ENCODE measurements around the gene CLK3. TPM values are rescaled to one million over a fixed set of nuclear protein-coding genes. Genes with fewer than 3 reads are reported as not detected.
"Not testable (repeated sequence)": the region's sequence is repeated elsewhere in the genome, so short reads cannot be mapped to it uniquely, and the experiment has no call there.

Gene CLK3
- total RNA-seq, 2 experiments from 2014 or later, result 130 to 175 TPM

GRCh38 chr15:74661280-74661679 lies 45.6 kb downstream of the CLK3 start:
- POLR2A ChIA-PET, result interaction anchor here (0.6 kb wide), 1 partner anchor 20 kb away, joined by 4 read pairs; no protein-coding TSS in a partner anchor
- H3K36me3 Mint-ChIP-seq (ENCODE audit: low read depth); ATAC-seq; H3K4me1 Mint-ChIP-seq; intact Hi-C loops (cut with DNase I, micrococcal nuclease); DNase-seq; H3K9me3 Mint-ChIP-seq (ENCODE audit: low read depth); H3K27me3 Mint-ChIP-seq; H3K27ac Mint-ChIP-seq; H3K4me3 Mint-ChIP-seq; CTCF ChIA-PET: not testable (repeated sequence)

GRCh38 chr15:74662064-74662860 lies 46.6 kb downstream of the CLK3 start:
- no peaks in the 10 kb centered on the region for H3K27me3 Mint-ChIP-seq
- intact Hi-C loops (cut with DNase I, micrococcal nuclease), result no loop called here
- H3K9me3 Mint-ChIP-seq (ENCODE audit: low read depth), result no peaks in the 10 kb centered on the region
- DNase-seq (no peak), ATAC-seq (no peak)
- POLR2A ChIA-PET, result no interaction called here
- H3K36me3 Mint-ChIP-seq (ENCODE audit: low read depth), result peaks cover 2% of the 10 kb centered on the region
- peaks cover 5% of the 10 kb centered on the region for H3K4me1 Mint-ChIP-seq
- no peak overlapping the region for H3K27ac Mint-ChIP-seq
- H3K4me3 Mint-ChIP-seq, result no peak overlapping the region
- CTCF ChIA-PET, result interaction anchor here (0.8 to 1.2 kb wide), 3 partner anchors 8 to 109 kb away, joined by 3 read pairs; no protein-coding TSS in a partner anchor

- ChIA-PET POLR2A (no interaction called here), CTCF (interaction anchor here (0.8 to 1.2 kb wide), 5 partner anchors 9 to 289 kb away, joined by 3 to 5 read pairs (median 3); no protein-coding TSS in a partner anchor)
- intact Hi-C loops (cut with DNase I, micrococcal nuclease), result no loop called here
- Mint-ChIP-seq H3K9me3 (ENCODE audit: low read depth) (no peaks in the 10 kb centered on the region), H3K27me3 (no peaks in the 10 kb centered on the region), H3K27ac (no peak overlapping the region), H3K4me1 (peaks cover 5% of the 10 kb centered on the region), H3K4me3 (no peak overlapping the region), H3K36me3 (ENCODE audit: low read depth) (peaks cover 6% of the 10 kb centered on the region)
- DNase-seq (no peak), ATAC-seq (no peak)
These were observed 47.8 kb downstream of the CLK3 start for GRCh38 chr15:74663303-74664027.

GRCh38 chr15:74664028-74664616 lies 48.5 kb downstream of the CLK3 start:
- intact Hi-C loops (cut with DNase I, micrococcal nuclease), result no loop called here
- Mint-ChIP-seq H3K27ac (no peak overlapping the region), H3K27me3 (no peaks in the 10 kb centered on the region), H3K9me3 (ENCODE audit: low read depth) (no peaks in the 10 kb centered on the region), H3K4me1 (peaks cover 5% of the 10 kb centered on the region), H3K4me3 (no peak overlapping the region), H3K36me3 (ENCODE audit: low read depth) (peaks cover 6% of the 10 kb centered on the region)
- ATAC-seq (no peak), DNase-seq (no peak)
- ChIA-PET POLR2A (no interaction called here), CTCF (interaction anchor here (1.1 kb wide), 1 partner anchor 290 kb away, joined by 5 read pairs; no protein-coding TSS in a partner anchor)

GRCh38 chr15:74664670-74665069 lies 49.0 kb downstream of the CLK3 start:
- intact Hi-C loops (cut with DNase I, micrococcal nuclease), result no loop called here
- CTCF ChIA-PET, result interaction anchor here (1.2 to 1.5 kb wide), 2 partner anchors 8 to 33 kb away, joined by 4 to 6 read pairs; no protein-coding TSS in a partner anchor
- POLR2A ChIA-PET, result no interaction called here
- Mint-ChIP-seq H3K9me3 (ENCODE audit: low read depth) (no peaks in the 10 kb centered on the region), H3K27ac (no peak overlapping the region), H3K36me3 (ENCODE audit: low read depth) (peaks cover 6% of the 10 kb centered on the region), H3K4me3 (no peak overlapping the region), H3K27me3 (no peaks in the 10 kb centered on the region), H3K4me1 (peaks cover 5% of the 10 kb centered on the region)
- ATAC-seq, result no peak
- no peak for DNase-seq

GRCh38 chr15:74667975-74668374 lies 52.3 kb downstream of the CLK3 start:
- H3K36me3 Mint-ChIP-seq (ENCODE audit: low read depth), result peaks cover 13% of the 10 kb centered on the region
- ChIA-PET CTCF (no interaction called here), POLR2A (no interaction called here)
- H3K27ac Mint-ChIP-seq, result no peak overlapping the region
- peaks cover 2% of the 10 kb centered on the region for H3K4me1 Mint-ChIP-seq
- no peak overlapping the region for H3K4me3 Mint-ChIP-seq
- no peaks in the 10 kb centered on the region for H3K9me3 Mint-ChIP-seq (ENCODE audit: low read depth)
- intact Hi-C loops (cut with DNase I, micrococcal nuclease), result no loop called here
- ATAC-seq (no peak), DNase-seq (no peak)
- no peaks in the 10 kb centered on the region for H3K27me3 Mint-ChIP-seq

GRCh38 chr15:74669627-74670026 lies 54.0 kb downstream of the CLK3 start:
- ATAC-seq (no peak), DNase-seq (no peak)
- POLR2A ChIA-PET, result interaction anchor here (0.6 kb wide), 1 partner anchor 200 kb away, joined by 7 read pairs; no protein-coding TSS in a partner anchor
- CTCF ChIA-PET, result interaction anchor here (1.3 kb wide), 1 partner anchor 38 kb away, joined by 3 read pairs; no protein-coding TSS in a partner anchor
- H3K9me3 Mint-ChIP-seq (ENCODE audit: low read depth), result no peaks in the 10 kb centered on the region
- no peaks in the 10 kb centered on the region for H3K4me1 Mint-ChIP-seq
- H3K27me3 Mint-ChIP-seq, result no peaks in the 10 kb centered on the region
- H3K4me3 Mint-ChIP-seq, result no peak overlapping the region
- intact Hi-C loops (cut with DNase I, micrococcal nuclease), result no loop called here
- no peak overlapping the region for H3K27ac Mint-ChIP-seq
- peaks cover 20% of the 10 kb centered on the region for H3K36me3 Mint-ChIP-seq (ENCODE audit: low read depth)

GRCh38 chr15:74674161-74674560 lies 58.5 kb downstream of the CLK3 start:
- CTCF ChIA-PET, result interaction anchor here (0.5 to 0.9 kb wide), 3 partner anchors 9 to 163 kb away, joined by 3 to 8 read pairs (median 3); no protein-coding TSS in a partner anchor
- DNase-seq (no peak), ATAC-seq (no peak)
- intact Hi-C loops (cut with DNase I, micrococcal nuclease), result no loop called here
- Mint-ChIP-seq H3K9me3 (ENCODE audit: low read depth) (no peaks in the 10 kb centered on the region), H3K27me3 (no peaks in the 10 kb centered on the region), H3K4me1 (peaks cover 8% of the 10 kb centered on the region), H3K27ac (no peak overlapping the region), H3K4me3 (no peak overlapping the region), H3K36me3 (ENCODE audit: low read depth) (peaks cover 16% of the 10 kb centered on the region)
- POLR2A ChIA-PET, result no interaction called here

GRCh38 chr15:74676801-74677200 lies 61.2 kb downstream of the CLK3 start:
- intact Hi-C loops (cut with DNase I, micrococcal nuclease), result no loop called here
- peaks cover 12% of the 10 kb centered on the region for H3K36me3 Mint-ChIP-seq (ENCODE audit: low read depth)
- no peak overlapping the region for H3K4me3 Mint-ChIP-seq
- H3K4me1 Mint-ChIP-seq, result peaks cover 13% of the 10 kb centered on the region
- CTCF ChIA-PET, result interaction anchor here (1.5 kb wide), 1 partner anchor 95 kb away, joined by 7 read pairs; no protein-coding TSS in a partner anchor
- no peaks in the 10 kb centered on the region for H3K9me3 Mint-ChIP-seq (ENCODE audit: low read depth)
- DNase-seq (no peak), ATAC-seq (no peak)
- H3K27me3 Mint-ChIP-seq, result no peaks in the 10 kb centered on the region
- POLR2A ChIA-PET, result no interaction called here
- no peak overlapping the region for H3K27ac Mint-ChIP-seq

Data from activated CD4-positive, alpha-beta T cell treated with anti-CD3 and anti-CD28 coated beads for 36 hours (primary cell).